ENCODE measurements around the gene TSPAN1.

DNA sequence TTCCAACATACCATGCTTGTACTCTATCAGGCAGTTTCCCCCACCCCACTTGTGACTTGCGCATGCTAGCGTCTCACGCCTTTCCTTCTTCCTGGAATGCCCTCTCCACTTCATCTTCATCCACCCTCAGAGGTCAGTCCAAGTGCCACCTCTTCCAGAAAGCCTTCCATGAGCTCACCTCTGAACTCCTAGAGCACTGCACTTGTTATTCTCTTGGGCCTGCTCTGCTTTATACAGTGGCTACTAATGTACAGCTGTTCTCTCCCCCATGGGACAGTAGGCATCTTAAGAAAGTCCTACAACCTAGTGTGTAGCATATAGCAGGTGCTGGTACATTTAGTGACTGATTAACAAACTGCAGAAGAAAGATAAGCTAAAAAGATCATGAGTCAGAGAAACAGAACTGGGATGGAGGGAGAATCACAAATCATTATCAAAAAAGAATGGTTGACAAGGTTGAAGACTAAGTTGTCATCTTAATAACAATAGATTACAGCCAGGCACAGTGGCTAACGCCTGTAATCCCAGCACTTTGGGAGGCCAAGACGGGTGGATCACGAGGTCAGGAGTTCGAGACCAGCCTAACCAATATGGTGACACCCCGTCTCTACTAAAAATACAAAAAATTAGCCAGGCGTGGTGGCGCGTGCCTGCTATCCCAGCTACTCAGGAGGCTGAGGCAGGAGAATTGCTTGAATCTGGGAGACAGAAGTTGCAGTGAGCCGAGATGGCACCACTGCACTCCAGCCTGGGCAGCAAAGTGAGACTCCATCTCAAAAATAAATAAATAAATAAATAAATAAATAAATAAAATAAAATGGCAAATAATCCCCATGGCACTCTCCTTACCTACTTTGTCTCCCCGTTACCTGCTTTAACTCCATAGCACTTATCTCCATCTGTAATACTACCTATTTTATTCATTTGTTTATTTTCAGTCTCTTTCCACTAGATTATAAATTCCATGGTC lies 16.3 kb upstream of the TSPAN1 start:
- TF ChIP-seq SIN3A (IDR thresholded peaks at IDR 0.05; ENCODE audit: borderline replicate concordance, insufficient read depth, low read length) (no peak), TAF1 (IDR thresholded peaks at IDR 0.05; ENCODE audit: borderline replicate concordance, insufficient read depth, low read length) (no peak), POLR2AphosphoS5 (IDR thresholded peaks at IDR 0.05; ENCODE audit: low read depth, low read length) (no peak), REST (IDR thresholded peaks at IDR 0.05; ENCODE audit: insufficient read depth in 1 of 2, low read depth in 2 of 2, low read length in 2 of 2) (no peak), FOXP2 (optimal IDR thresholded peaks at IDR 0.05; ENCODE audit: borderline replicate concordance, extremely low read depth, extremely low read length, insufficient read depth) (no peak)
